DND-41 (cell line): Measurements from ENCODE around the gene CTNS.

Experiments used
- ATAC-seq: fragments of 200-7000 bp; cut with Tn5 transposase; 3 replicates; pipeline ENCODE4 v1.9.1; 2021; ENCODE audit warnings: low read depth; ENCODE audit not compliant: insufficient read depth
- DNase-seq: peaks from one replicate; pipeline ENCODE4 v3.0.0-alpha.2; 2020
- H2AFZ ChIP-seq: 2 replicates; pipeline ENCODE4 v1.6.0; 2012; ENCODE audit warnings: low read depth, low read length
- H3K27ac ChIP-seq: 2 replicates; pipeline ENCODE4 v1.5.1; 2012; ENCODE audit warnings: low read length, inconsistent platforms
- H3K27me3 ChIP-seq: fragments of 200-600 bp; sonication (generic); 2 replicates; pipeline ENCODE4 v1.6.0; 2012; ENCODE audit warnings: low read length, mild to moderate bottlenecking, inconsistent platforms; ENCODE audit not compliant: insufficient read depth, poor library complexity
- H3K36me3 ChIP-seq: 2 replicates; pipeline ENCODE4 v1.5.1; 2012; ENCODE audit warnings: low read length, inconsistent platforms; ENCODE audit not compliant: insufficient read depth
- H3K4me1 ChIP-seq: 2 replicates; pipeline ENCODE4 v1.5.1; 2012; ENCODE audit warnings: mild to moderate bottlenecking, low read length; ENCODE audit not compliant: insufficient read depth
- H3K4me2 ChIP-seq: 2 replicates; pipeline ENCODE4 v1.6.0; 2012; ENCODE audit warnings: mild to moderate bottlenecking, moderate library complexity, low read length, inconsistent platforms; ENCODE audit not compliant: insufficient read depth
- H3K4me3 ChIP-seq, 2 experiments: fragments of 200-600 bp in 1 of 2; shearing (Covaris generic) in 1 of 2; 2 replicates each; pipeline ENCODE4 v1.5.1; 2012 to 2016; ENCODE audit warnings: inconsistent platforms in 2 of 2, low read length in 2 of 2, mild to moderate bottlenecking in 2 of 2, low read depth in 1 of 2, moderate library complexity in 1 of 2
- H3K79me2 ChIP-seq: 2 replicates; pipeline ENCODE4 v1.6.0; 2012; ENCODE audit warnings: low read length, inconsistent platforms; ENCODE audit not compliant: insufficient read depth
- H3K9ac ChIP-seq: 2 replicates; pipeline ENCODE4 v1.6.0; 2012; ENCODE audit warnings: low read depth, mild to moderate bottlenecking, inconsistent platforms, low read length, moderate library complexity
- H3K9me3 ChIP-seq: 2 replicates; pipeline ENCODE4 v1.5.1; 2012; ENCODE audit warnings: low read length, moderate library complexity, mild to moderate bottlenecking, inconsistent platforms; ENCODE audit not compliant: insufficient read depth, severe bottlenecking
- H4K20me1 ChIP-seq: 2 replicates; pipeline ENCODE4 v1.6.0; 2012; ENCODE audit warnings: low read length; ENCODE audit not compliant: insufficient read depth
- CTCF ChIP-seq: IDR thresholded peaks from 2 replicates; pipeline ENCODE4 v1.5.1; 2012; ENCODE audit warnings: borderline replicate concordance, low read length, moderate library complexity, mild to moderate bottlenecking; ENCODE audit not compliant: poor library complexity, severe bottlenecking; ENCODE audit errors: extremely low read depth
- EZH2 ChIP-seq: IDR thresholded peaks from 3 replicates; pipeline ENCODE4 v1.6.1; 2012; ENCODE audit warnings: borderline replicate concordance, low read depth, mild to moderate bottlenecking, moderate library complexity, low read length, inconsistent platforms; ENCODE audit not compliant: severe bottlenecking

Gene CTNS

GRCh38 chr17:3639981-3640596 lies 3.5 kb downstream of the CTNS start:
- Histone ChIP-seq H3K9me3 (no peaks in the 10 kb centered on the region), H3K4me1 (peaks cover 18% of the 10 kb centered on the region), H3K79me2 (peaks cover 17% of the 10 kb centered on the region), H3K4me3 (no peak overlapping the region), H3K36me3 (peaks cover 3% of the 10 kb centered on the region), H3K27ac (no peak overlapping the region), H3K4me2 (no peak overlapping the region), H3K9ac (no peak overlapping the region), H2AFZ (no peak overlapping the region), H3K27me3 (no peaks in the 10 kb centered on the region), H4K20me1 (no peaks in the 10 kb centered on the region)
- no peak for TF ChIP-seq CTCF
- no peak for TF ChIP-seq EZH2
- DNase-seq: no peak
- no peak for ATAC-seq

GRCh38 chr17:3641014-3641413 lies 4.5 kb downstream of the CTNS start:
- no peaks in the 10 kb centered on the region for H3K27me3 ChIP-seq
- no peaks in the 10 kb centered on the region for H4K20me1 ChIP-seq
- peaks cover 3% of the 10 kb centered on the region for H3K36me3 ChIP-seq
- ATAC-seq: no peak
- no peak overlapping the region for H3K27ac ChIP-seq
- no peak overlapping the region for H3K9ac ChIP-seq
- no peak overlapping the region for H2AFZ ChIP-seq
- DNase-seq: no peak
- H3K4me3 ChIP-seq: no peak overlapping the region
- no peak overlapping the region for H3K4me2 ChIP-seq
- no peaks in the 10 kb centered on the region for H3K9me3 ChIP-seq
- peaks cover 10% of the 10 kb centered on the region for H3K79me2 ChIP-seq
- H3K4me1 ChIP-seq: peaks cover 12% of the 10 kb centered on the region
- TF ChIP-seq EZH2 (no peak), CTCF (no peak)

GRCh38 chr17:3641717-3642486 lies 5.3 kb downstream of the CTNS start:
- Histone ChIP-seq H3K9ac (no peak overlapping the region), H3K79me2 (peaks cover 6% of the 10 kb centered on the region; the same call in 1 of the 2 replicates), H3K36me3 (peaks cover 3% of the 10 kb centered on the region), H2AFZ (no peak overlapping the region), H3K27ac (no peak overlapping the region), H4K20me1 (no peaks in the 10 kb centered on the region), H3K4me2 (no peak overlapping the region), H3K9me3 (no peaks in the 10 kb centered on the region), H3K4me3 (no peak overlapping the region), H3K4me1 (peaks cover 12% of the 10 kb centered on the region), H3K27me3 (no peaks in the 10 kb centered on the region)
- ATAC-seq (no peak), DNase-seq (no peak)
- no peak for TF ChIP-seq CTCF
- no peak for TF ChIP-seq EZH2
